ENCODE measurements around the gene CAMTA1. TPM values are rescaled to one million over a fixed set of nuclear protein-coding genes. Genes with fewer than 3 reads are reported as not detected.

CAMTA1 gene
- total RNA-seq, 1 experiment from 2014 or later: 69.5 TPM

GRCh38 chr1:6930732-6931300 is 145.6 kb downstream of the CAMTA1 start:
- Histone ChIP-seq H3K79me2 (ENCODE audit: insufficient read depth, low read length) (no peaks in the 10 kb centered on the region), H3K4me3 (replicated peaks in 1 of 2; ENCODE audit: low read depth in 1 of 2, low read length in 2 of 2) (no peak overlapping the region), H4K20me1 (ENCODE audit: insufficient read depth) (no peaks in the 10 kb centered on the region), H3K4me2 (ENCODE audit: low read length) (no peak overlapping the region), H2AFZ (ENCODE audit: low read depth, low read length, poor library complexity, severe bottlenecking) (no peak overlapping the region), H3K4me1 (ENCODE audit: control insufficient read depth in 1 of 2, insufficient read depth in 2 of 2, low read length in 2 of 2) (no peaks in the 10 kb centered on the region), H3K27ac (ENCODE audit: low read depth, low read length) (no peak overlapping the region), H3K36me3 (ENCODE audit: control insufficient read depth in 1 of 2, insufficient read depth in 2 of 2, low read length in 2 of 2) (no peaks in the 10 kb centered on the region), H3K9me3 (ENCODE audit: control insufficient read depth in 1 of 2, insufficient read depth in 1 of 2, low read depth in 1 of 2, low read length in 2 of 2) (no peaks in the 10 kb centered on the region), H3K9ac (ENCODE audit: low read length) (no peak overlapping the region), H3K27me3 (ENCODE audit: insufficient read depth, low read length) (peaks cover 28% of the 10 kb centered on the region), H3K9me2 (ENCODE audit: insufficient read depth) (no peaks in the 10 kb centered on the region)
- no peak for DNase-seq (ENCODE audit: low read depth, low spot score)
- ChIA-PET POLR2A (no interaction called here), RAD21 (ENCODE audit: low non-redundant PET in 1 of 2, low total read pairs in 2 of 2, uncharacterized antibody in 2 of 2, unreplicated experiment in 2 of 2) (no interaction called here), CTCF (no interaction called here)
- ATAC-seq: no peak
- intact Hi-C loops (cut with micrococcal nuclease): no loop called here
- TF ChIP-seq TCF7L2 (IDR thresholded peaks at IDR 0.05; ENCODE audit: borderline replicate concordance, extremely low read depth, insufficient read depth, insufficient read length): no peak
- no peak for TF ChIP-seq EZH2 (IDR thresholded peaks at IDR 0.05)
- TF ChIP-seq ZNF274 (IDR thresholded peaks at IDR 0.05; ENCODE audit: low read depth, low read length): no peak
- no peak for TF ChIP-seq SP1 (IDR thresholded peaks at IDR 0.05; ENCODE audit: low read depth)
- TF ChIP-seq SIN3A (IDR thresholded peaks at IDR 0.05; ENCODE audit: low read depth): no peak
- no peak for TF ChIP-seq ZFX (IDR thresholded peaks at IDR 0.05)
- no peak for TF ChIP-seq REST (IDR thresholded peaks at IDR 0.05; ENCODE audit: low read depth)
- no peak for TF ChIP-seq JUND (IDR thresholded peaks at IDR 0.05)
- TF ChIP-seq EZH2phosphoT487 (IDR thresholded peaks at IDR 0.05; ENCODE audit: borderline replicate concordance): no peak
- TF ChIP-seq, protein P1, sequence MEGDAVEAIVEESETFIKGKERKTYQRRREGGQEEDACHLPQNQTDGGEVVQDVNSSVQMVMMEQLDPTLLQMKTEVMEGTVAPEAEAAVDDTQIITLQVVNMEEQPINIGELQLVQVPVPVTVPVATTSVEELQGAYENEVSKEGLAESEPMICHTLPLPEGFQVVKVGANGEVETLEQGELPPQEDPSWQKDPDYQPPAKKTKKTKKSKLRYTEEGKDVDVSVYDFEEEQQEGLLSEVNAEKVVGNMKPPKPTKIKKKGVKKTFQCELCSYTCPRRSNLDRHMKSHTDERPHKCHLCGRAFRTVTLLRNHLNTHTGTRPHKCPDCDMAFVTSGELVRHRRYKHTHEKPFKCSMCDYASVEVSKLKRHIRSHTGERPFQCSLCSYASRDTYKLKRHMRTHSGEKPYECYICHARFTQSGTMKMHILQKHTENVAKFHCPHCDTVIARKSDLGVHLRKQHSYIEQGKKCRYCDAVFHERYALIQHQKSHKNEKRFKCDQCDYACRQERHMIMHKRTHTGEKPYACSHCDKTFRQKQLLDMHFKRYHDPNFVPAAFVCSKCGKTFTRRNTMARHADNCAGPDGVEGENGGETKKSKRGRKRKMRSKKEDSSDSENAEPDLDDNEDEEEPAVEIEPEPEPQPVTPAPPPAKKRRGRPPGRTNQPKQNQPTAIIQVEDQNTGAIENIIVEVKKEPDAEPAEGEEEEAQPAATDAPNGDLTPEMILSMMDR (IDR thresholded peaks at IDR 0.05 in 2 of 3, conservative IDR thresholded peaks at IDR 0.05 in 1 of 3; ENCODE audit: borderline replicate concordance in 1 of 3, insufficient read depth in 1 of 3, low read depth in 2 of 3, low read length in 2 of 3): no peak
- TF ChIP-seq POLR2AphosphoS5 (IDR thresholded peaks at IDR 0.05; ENCODE audit: low read depth, low read length): no peak
- TF ChIP-seq POLR2A (IDR thresholded peaks at IDR 0.05; ENCODE audit: borderline replicate concordance, extremely low read depth, insufficient read depth, insufficient read length): no peak
- TF ChIP-seq ELF1 (IDR thresholded peaks at IDR 0.05; ENCODE audit: borderline replicate concordance, low read depth): no peak
- TF ChIP-seq FOSL1 (IDR thresholded peaks at IDR 0.05; ENCODE audit: low read depth): no peak
- BruUV-seq (replicated peaks): no TSS peak

Measured in HCT116 (cell line).